ENCODE results near the gene POLR2A.

POLR2A gene

DNA sequence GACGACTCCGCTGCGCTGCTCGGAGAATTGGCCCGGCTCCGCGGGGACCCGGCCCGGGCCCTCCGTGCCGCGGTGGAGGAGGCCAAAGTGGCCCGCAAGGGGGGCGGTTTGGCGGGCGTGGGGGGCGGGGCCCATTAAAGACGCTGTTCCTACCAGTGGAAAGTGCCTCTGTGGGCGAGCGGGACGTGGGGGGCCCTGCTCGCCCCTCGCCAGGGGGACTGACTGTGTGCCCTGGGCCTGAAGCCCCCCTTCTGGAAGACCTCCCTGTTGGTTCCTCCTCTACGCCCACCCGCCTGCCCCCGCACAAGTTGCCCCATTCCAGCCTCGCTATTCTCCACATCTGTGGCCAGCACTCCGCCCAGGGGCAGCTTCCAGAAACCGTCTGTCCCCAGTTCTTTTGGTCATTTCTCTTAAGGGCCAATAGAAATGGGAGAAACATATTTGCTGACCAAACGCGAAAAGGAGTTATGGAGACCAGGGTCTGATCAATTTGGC lies 46.8 kb upstream of the POLR2A start:
- peak overlapping the region; percentile 39 for H3K4me2 ChIP-seq (ENCODE audit: insufficient read depth, low read length)
- peaks cover 15% of the 10 kb centered on the region for H3K79me2 ChIP-seq (ENCODE audit: insufficient read depth, low read length)
- H3K4me1 ChIP-seq (ENCODE audit: insufficient read depth, low read length) = peaks cover 17% of the 10 kb centered on the region
- no peak overlapping the region for H3K9ac ChIP-seq (ENCODE audit: low read depth, low read length)
- no peak for ATAC-seq (ENCODE audit: insufficient read depth, low read depth)
- no peak overlapping the region for H3K27ac ChIP-seq (ENCODE audit: low read length)
- no peak overlapping the region for H2AFZ ChIP-seq (ENCODE audit: low read depth, low read length)
- TF ChIP-seq EZH2 (IDR thresholded peaks at IDR 0.05; ENCODE audit: borderline replicate concordance, low read depth, low read length, severe bottlenecking) = no peak
- TF ChIP-seq, protein P1, sequence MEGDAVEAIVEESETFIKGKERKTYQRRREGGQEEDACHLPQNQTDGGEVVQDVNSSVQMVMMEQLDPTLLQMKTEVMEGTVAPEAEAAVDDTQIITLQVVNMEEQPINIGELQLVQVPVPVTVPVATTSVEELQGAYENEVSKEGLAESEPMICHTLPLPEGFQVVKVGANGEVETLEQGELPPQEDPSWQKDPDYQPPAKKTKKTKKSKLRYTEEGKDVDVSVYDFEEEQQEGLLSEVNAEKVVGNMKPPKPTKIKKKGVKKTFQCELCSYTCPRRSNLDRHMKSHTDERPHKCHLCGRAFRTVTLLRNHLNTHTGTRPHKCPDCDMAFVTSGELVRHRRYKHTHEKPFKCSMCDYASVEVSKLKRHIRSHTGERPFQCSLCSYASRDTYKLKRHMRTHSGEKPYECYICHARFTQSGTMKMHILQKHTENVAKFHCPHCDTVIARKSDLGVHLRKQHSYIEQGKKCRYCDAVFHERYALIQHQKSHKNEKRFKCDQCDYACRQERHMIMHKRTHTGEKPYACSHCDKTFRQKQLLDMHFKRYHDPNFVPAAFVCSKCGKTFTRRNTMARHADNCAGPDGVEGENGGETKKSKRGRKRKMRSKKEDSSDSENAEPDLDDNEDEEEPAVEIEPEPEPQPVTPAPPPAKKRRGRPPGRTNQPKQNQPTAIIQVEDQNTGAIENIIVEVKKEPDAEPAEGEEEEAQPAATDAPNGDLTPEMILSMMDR (IDR thresholded peaks at IDR 0.05; ENCODE audit: borderline replicate concordance, extremely low read depth, low read length, poor library complexity, severe bottlenecking) = no peak
- H3K27me3 ChIP-seq (ENCODE audit: insufficient read depth, low read length, poor library complexity) = no peaks in the 10 kb centered on the region
- peaks cover 4% of the 10 kb centered on the region; the same call in 1 of the 2 replicates for H3K36me3 ChIP-seq (ENCODE audit: insufficient read depth, low read length)
- DNase-seq = no peak
- no peaks in the 10 kb centered on the region for H3K9me3 ChIP-seq (ENCODE audit: insufficient read depth, low read length, severe bottlenecking)
- no peak overlapping the region for H3K4me3 ChIP-seq (ENCODE audit: low read depth in 1 of 2, low read length in 2 of 2)
- H4K20me1 ChIP-seq (ENCODE audit: insufficient read depth, low read length) = no peaks in the 10 kb centered on the region

DNA sequence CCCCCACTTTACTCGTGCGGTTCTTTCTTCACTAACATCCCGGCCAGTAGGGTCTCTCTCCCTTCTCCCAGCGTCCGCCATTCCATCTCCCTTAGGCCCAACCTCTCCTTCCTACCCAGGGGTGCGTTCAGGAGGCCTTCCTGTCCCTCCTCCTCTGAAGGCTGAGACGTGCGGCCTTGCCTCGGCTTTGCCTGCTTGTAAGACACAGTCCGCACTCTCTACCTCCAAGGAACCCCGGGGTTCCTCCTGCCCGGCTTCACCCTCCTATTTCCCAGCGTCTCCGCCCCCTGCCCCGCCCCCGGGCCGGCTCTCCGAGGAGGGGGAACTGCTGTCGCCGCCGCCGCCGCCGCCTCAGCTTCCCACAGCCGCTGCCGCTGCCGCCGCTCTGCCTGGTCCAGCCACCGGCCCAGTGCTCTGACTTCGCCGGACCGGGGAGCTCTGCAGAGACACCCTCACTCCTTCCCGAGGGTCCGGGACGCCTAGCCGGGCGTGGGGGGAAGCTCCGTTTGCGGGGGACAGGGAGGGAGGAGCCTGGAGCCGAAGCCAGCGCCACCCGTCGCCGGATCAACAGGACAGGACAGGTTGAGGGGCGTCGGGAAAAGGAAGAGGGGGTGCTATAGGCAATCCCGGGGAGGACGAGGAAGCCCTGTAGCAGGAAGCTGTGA lies 46.1 kb upstream of the POLR2A start:
- ATAC-seq (ENCODE audit: insufficient read depth, low read depth) (no peak), DNase-seq (no peak)
- Histone ChIP-seq H3K4me3 (ENCODE audit: low read depth in 1 of 2, low read length in 2 of 2) (no peak overlapping the region), H3K79me2 (ENCODE audit: insufficient read depth, low read length) (peaks cover 15% of the 10 kb centered on the region), H3K27me3 (ENCODE audit: insufficient read depth, low read length, poor library complexity) (no peaks in the 10 kb centered on the region), H2AFZ (ENCODE audit: low read depth, low read length) (no peak overlapping the region), H3K36me3 (ENCODE audit: insufficient read depth, low read length) (peaks cover 4% of the 10 kb centered on the region; the same call in 1 of the 2 replicates), H3K9me3 (ENCODE audit: insufficient read depth, low read length, severe bottlenecking) (no peaks in the 10 kb centered on the region), H4K20me1 (ENCODE audit: insufficient read depth, low read length) (no peaks in the 10 kb centered on the region), H3K4me1 (ENCODE audit: insufficient read depth, low read length) (peaks cover 17% of the 10 kb centered on the region), H3K27ac (ENCODE audit: low read length) (no peak overlapping the region), H3K4me2 (ENCODE audit: insufficient read depth, low read length) (no peak overlapping the region), H3K9ac (ENCODE audit: low read depth, low read length) (no peak overlapping the region)
- TF ChIP-seq, protein P1 (IDR thresholded peaks at IDR 0.05; ENCODE audit: borderline replicate concordance, extremely low read depth, low read length, poor library complexity, severe bottlenecking) = no peak
- TF ChIP-seq EZH2 (IDR thresholded peaks at IDR 0.05; ENCODE audit: borderline replicate concordance, low read depth, low read length, severe bottlenecking) = no peak

DNA sequence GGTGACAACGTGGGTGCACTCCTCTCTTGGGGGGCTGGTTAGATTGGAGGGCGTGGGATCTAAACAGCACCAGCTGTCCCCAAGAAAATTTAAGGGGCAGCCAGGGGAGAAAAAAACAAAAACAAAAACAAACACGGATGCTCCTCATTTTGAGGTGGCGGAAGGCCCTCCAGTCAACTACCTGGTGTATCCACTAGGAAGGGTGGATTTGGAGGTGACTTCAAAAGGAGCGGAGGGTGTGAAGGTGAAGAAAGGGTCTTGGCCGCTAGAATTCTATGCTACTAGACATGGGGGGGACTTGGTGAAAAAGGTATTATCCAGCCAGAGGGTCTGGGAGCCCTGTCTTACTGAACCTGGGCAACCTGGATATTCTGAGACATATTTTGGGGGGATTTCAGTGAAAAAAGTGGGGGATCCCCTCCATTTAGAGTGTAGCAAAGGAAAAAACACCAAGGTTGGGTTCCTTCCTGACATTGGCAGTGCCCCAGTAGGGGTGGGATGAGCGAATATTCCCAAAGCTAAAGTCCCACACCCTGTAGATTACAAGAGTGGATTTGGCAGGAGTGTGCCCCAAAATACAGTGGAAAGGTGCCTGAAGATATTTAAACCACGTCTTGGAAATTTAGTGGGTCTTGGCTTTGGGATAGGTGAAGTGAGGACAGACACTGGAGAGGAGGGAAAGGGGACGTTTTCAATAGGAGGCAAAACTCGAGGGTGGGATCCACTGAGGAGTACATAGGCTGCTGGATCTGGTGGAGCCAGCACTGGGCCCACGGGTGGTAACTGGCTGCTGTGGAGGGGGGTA lies 45.3 kb upstream of the POLR2A start:
- no peak overlapping the region for H2AFZ ChIP-seq (ENCODE audit: low read depth, low read length)
- no peaks in the 10 kb centered on the region for H4K20me1 ChIP-seq (ENCODE audit: insufficient read depth, low read length)
- H3K36me3 ChIP-seq (ENCODE audit: insufficient read depth, low read length) = peaks cover 4% of the 10 kb centered on the region; the same call in 1 of the 2 replicates
- ATAC-seq (ENCODE audit: insufficient read depth, low read depth) = no peak
- DNase-seq = no peak
- H3K4me1 ChIP-seq (ENCODE audit: insufficient read depth, low read length) = peaks cover 17% of the 10 kb centered on the region
- no peak for TF ChIP-seq EZH2 (IDR thresholded peaks at IDR 0.05; ENCODE audit: borderline replicate concordance, low read depth, low read length, severe bottlenecking)
- no peak overlapping the region for H3K4me3 ChIP-seq (ENCODE audit: low read depth in 1 of 2, low read length in 2 of 2)
- no peak overlapping the region for H3K4me2 ChIP-seq (ENCODE audit: insufficient read depth, low read length)
- no peak overlapping the region for H3K27ac ChIP-seq (ENCODE audit: low read length)
- peaks cover 15% of the 10 kb centered on the region for H3K79me2 ChIP-seq (ENCODE audit: insufficient read depth, low read length)
- H3K9me3 ChIP-seq (ENCODE audit: insufficient read depth, low read length, severe bottlenecking) = no peaks in the 10 kb centered on the region
- no peak overlapping the region for H3K9ac ChIP-seq (ENCODE audit: low read depth, low read length)
- H3K27me3 ChIP-seq (ENCODE audit: insufficient read depth, low read length, poor library complexity) = no peaks in the 10 kb centered on the region
